Measurements from ENCODE around the gene SNRK.

DNA sequence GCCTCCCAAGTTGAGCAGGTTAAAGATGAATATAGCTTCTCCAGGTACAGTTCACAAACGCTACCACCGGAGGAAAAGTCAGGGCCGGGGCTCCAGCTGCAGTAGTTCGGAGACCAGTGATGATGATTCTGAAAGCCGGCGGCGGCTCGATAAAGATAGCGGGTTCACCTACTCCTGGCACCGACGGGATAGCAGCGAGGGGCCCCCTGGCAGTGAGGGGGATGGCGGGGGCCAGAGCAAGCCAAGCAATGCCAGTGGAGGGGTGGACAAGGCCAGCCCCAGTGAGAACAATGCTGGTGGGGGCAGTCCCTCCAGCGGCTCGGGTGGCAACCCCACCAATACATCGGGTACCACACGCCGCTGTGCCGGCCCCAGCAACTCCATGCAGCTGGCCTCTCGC lies 61.4 kb downstream of the SNRK start:
- TF ChIP-seq, protein P1, sequence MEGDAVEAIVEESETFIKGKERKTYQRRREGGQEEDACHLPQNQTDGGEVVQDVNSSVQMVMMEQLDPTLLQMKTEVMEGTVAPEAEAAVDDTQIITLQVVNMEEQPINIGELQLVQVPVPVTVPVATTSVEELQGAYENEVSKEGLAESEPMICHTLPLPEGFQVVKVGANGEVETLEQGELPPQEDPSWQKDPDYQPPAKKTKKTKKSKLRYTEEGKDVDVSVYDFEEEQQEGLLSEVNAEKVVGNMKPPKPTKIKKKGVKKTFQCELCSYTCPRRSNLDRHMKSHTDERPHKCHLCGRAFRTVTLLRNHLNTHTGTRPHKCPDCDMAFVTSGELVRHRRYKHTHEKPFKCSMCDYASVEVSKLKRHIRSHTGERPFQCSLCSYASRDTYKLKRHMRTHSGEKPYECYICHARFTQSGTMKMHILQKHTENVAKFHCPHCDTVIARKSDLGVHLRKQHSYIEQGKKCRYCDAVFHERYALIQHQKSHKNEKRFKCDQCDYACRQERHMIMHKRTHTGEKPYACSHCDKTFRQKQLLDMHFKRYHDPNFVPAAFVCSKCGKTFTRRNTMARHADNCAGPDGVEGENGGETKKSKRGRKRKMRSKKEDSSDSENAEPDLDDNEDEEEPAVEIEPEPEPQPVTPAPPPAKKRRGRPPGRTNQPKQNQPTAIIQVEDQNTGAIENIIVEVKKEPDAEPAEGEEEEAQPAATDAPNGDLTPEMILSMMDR (IDR thresholded peaks at IDR 0.05; ENCODE audit: borderline replicate concordance, extremely low read depth, low read length, poor library complexity, severe bottlenecking): no peak
- no peak for TF ChIP-seq EZH2 (IDR thresholded peaks at IDR 0.05; ENCODE audit: borderline replicate concordance, low read depth, low read length, severe bottlenecking)

Measured in DND-41 (cell line).